Left ventricle myocardium superior (tissue), 1 donor: ENCODE data around the gene GOLPH3L. TPM values are rescaled to one million over a fixed set of nuclear protein-coding genes. Genes with fewer than 3 reads are reported as not detected.
"Not testable (repeated sequence)": the region's sequence is repeated elsewhere in the genome, so short reads cannot be mapped to it uniquely, and the experiment has no call there.

ENCODE experiments used
- ATAC-seq: fragments of 200-7000 bp; cut with Tn5 transposase; one replicate; pipeline ENCODE4 v1.9.1; 2020; ENCODE audit warnings: mild to moderate bottlenecking, moderate library complexity
- DNase-seq: peaks from one replicate; pipeline ENCODE4 v3.0.0-alpha.2; 2020
- intact Hi-C: fragments of 100-400 bp; cut with micrococcal nuclease; formaldehyde crosslinking; loops from one replicate; pipeline ENCODE4 v1.11.0; 2022
- long read RNA-seq: library from polyadenylated mRNA; unstranded; transcript quantifications from one replicate; pipeline ENCODE4 v2.0.0, GENCODE V29; 2021
- total RNA-seq: library from RNA; stranded (reverse); fragmentation: NEBNext Ultra II Directional; extraction: Animal tissue kit (Norgen Biotek cat#: 25700); gene quantifications from one replicate; pipeline ENCODE4 v1.2.1, GENCODE V29; 2021
- donor health status: DM: no; HTN: yes; CAD: no; lungs with severe emphysema.

GOLPH3L gene
- 15.1 TPM for total RNA-seq
- long read RNA-seq, transcript GOLPH3L-201 (5 exons, 2,999 nt) = major isoform, 5 of 9 reads
- long read RNA-seq, partial matches to known transcripts = 0 of 9 reads
- long read RNA-seq, other reads (novel, unspliced or antisense) = 3 of 9 reads

DNA sequence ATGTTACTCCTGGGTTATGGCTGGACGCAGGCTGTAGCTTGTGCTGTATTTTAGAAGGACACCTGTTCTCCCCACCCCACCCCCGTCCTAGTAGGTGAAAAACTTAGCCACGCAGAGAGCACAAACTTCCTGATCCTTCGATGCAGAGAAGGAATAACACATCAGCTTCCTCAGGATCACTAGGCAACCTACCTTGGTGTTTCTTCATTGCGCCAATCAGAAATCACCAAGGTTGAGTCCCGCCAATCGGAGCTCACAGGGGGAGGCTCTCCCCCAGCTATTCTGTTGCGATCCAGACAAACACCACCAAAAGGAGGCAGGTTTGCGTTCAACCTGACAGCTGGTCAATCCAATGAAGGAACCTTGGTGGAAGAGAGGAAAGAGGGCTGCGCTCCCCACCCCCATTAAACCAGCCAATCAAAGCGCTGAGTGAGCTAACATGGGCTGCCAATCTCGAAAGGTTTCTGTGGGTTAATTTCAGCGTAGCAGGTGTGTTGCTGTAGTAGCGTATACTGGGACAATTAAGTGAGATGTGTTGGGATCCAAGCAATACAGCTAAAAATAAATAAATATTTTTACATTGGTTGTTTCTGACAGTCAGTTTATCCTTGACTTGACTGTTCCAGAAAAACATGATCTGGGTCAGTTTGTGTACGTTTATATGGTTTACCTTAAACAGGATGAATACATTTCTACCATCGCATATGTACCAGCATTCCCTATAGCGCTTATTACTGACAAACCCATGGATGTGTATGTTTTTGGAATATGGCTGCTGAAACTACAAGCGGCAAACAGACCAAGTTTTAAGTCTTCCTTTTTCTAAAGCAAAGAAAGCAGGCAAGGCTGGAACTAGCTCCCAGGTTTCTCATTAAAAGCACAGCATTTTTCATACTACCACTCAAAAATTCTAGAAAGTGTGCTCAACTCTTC lies at the start of gene GOLPH3L:
TSS of gene GOLPH3L (minus strand) at position 160 of the 933 bp plus-strand sequence. CDS start 2,316 bp downstream, outside the sequence.
- intact Hi-C loops = no loop called here
- ATAC-seq = peak; percentile 100
- DNase-seq = peak; percentile 86

DNA sequence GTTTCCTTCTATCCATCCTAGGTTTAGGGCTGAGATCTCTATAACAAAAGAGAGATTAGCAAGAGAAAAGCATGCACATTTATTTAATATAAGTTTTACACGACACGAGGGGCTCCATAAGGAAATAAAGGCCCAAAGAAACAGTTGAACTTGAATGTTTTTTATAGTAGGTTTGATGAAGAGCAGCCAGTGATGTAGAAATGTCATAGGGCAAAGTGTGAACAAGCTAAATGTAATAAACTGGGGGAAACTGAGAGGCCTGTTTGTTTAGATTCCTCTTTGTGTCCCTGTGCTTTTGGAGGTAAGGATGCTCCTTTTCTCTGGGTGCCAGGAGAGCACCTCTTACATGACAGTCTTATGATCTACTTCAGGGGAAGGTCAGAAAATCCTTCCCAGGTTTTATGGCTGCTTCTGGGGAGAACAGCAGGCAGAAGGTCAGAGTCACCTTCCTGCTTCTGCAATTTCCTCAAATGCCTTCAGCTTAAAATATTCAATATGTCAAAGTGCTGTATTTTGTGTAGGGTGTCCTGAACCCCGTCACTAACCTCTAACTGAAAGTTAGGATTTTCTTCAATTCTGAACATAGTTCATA lies 33.3 kb upstream of the GOLPH3L start:
- intact Hi-C loops = no loop called here
- ATAC-seq (no peak), DNase-seq (no peak)

DNA sequence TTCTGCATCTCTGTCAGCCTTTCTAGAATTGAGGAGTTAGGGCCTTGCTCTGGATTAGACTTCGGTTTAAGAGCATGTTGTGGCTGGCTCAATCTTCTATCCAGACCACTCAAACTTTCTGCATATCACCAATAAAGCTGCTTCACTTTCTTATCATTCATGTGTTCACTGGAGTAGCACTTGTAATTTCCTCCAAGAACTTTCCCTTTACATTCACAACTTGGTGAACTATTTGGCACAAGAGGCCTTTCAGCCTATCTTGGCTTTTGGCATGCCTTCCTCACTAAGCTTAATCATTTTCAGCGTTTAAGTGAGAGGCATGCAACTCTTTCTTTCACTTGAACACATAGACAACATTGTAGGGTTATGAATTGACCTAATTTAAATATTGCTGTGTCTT lies 27.4 kb upstream of the GOLPH3L start:
- intact Hi-C loops = no loop called here
- ATAC-seq (no peak), DNase-seq (no peak)

DNA sequence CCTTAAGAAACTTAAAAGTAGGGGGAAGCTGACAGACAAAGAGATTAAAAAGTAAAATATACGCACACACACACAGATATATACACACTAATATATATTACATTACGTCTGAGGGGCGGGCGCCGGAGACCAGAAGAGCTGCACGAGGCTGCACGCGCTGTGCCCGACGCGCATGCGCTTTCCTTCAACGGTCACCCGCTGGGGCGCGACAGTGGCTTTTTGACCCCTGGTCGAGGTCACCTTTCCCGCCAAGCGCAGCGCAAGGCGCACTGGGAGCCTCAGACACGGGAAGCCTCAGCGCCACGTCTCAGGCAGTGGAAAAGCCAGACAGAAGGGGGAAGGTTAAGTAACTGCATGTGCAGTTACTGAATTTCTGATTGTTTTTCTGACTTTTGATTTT lies 23.7 kb upstream of the GOLPH3L start, which contains the start of gene HORMAD1:
TSS of gene HORMAD1 (minus strand) at position 193 of the 400 bp plus-strand sequence. CDS start 1,390 bp downstream, outside the sequence.
- ATAC-seq = no peak
- no peak for DNase-seq
- intact Hi-C loops = no loop called here

DNA sequence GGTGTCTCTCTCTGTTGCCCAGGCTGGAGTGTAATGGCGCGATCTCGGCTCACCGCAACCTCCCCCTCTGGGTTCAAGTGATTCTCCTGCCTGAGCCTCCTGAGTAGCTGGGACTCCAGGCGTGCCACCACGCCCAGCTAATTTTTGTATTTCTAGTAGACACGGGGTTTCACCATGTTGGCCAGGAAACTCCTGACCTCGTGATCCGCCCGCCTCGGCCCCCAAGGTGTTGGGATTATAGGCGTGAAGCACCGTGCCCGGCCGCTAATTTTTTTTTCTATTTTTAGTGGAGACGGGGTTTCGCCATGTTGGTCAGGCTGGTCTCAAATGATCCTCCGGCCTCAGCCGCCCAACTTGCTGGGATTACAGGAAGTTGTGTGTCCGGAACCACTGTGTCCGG lies 23.1 kb upstream of the GOLPH3L start:
- DNase-seq = no peak
- ATAC-seq = no peak
- intact Hi-C loops = no loop called here

DNA sequence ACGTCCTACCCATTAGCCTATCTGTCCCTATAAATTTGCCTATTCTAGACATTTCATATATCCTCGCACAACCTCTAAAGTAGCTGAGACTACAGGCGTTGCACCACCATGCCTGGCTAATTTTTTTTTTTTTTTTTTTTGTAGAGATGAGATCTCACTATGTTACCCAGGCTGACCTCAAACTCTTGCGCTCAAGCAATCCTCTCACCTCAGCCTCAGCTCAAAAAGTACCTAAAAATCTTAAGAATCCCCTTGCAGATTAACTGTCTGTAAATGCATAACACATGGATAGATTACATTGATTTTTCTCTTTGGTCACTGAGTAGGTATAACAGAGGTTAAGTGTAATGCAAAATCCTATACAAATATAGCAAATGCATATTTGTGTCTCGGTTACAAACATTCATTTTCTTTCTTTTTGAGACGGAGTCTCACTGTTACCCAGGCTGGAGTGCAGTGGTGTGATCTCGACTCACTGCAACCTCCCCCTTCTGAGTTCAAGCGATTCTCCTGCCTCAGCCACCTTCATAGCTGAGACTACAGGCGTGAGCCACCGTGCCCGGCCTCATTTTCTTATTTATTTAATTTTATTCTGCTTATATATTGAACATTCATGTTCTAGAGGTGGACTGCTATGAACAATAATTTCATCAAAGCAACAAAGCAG lies 21.4 kb upstream of the GOLPH3L start:
- intact Hi-C loops = no loop called here
- no peak for DNase-seq
- no peak for ATAC-seq

DNA sequence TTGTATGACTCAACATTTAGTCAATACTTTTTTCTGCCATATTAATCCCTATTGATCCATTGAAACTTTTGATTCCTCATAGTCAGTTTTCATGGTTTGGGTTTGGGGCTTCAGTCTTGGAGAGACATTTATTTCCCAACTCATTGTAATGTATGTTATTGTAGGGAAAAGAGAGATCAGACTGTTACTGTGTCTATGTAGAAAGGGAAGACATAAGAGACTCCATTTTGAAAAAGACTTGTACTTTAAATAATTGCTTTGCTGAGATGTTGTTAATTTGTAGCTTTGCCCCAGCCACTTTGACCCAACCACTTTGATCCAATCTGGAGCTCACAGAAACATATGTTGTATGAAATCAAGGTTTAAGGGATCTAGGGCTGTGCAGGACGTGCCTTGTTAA lies 12.1 kb upstream of the GOLPH3L start:
- DNase-seq, intact Hi-C loops, ATAC-seq: not testable (repeated sequence)

DNA sequence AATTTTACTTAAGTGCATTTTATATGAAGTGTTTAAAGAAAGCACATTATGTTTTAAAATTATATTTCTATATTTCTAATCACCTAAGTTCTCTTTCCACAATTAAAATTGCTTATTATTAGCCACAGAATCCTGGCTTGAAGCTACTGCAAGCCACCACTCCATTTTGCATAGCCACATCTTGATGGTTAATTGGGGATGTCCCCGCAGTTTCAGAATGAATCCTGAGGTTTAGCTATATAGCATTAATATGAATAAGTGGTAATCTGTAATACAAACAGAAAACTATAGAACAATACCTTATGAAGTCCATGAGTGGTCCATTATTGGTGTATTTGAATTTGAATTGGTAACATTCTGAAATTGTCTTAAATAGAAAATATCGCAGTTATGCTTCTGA lies 11.6 kb upstream of the GOLPH3L start:
- no peak for ATAC-seq
- intact Hi-C loops = no loop called here
- no peak for DNase-seq

DNA sequence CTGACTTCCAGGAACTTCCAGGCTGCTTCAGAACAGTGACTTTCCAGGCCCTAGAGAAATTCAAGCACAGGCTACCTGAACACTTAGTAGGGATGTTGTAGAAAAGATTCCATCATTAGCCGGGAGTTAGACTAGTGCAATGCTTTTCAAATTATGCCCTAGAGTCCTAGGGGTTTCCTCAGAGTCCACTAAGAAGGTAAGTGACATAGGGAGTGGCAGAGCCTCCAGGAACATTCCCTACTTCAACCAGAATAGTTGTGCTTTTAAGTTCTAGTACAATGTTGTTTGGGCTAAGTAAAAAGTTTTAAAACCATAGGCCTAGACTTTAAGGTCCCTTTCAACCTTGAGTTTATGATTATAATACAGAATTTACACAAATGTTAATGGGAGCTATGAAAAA lies 9.1 kb upstream of the GOLPH3L start:
- intact Hi-C loops = no loop called here
- ATAC-seq = no peak
- no peak for DNase-seq

DNA sequence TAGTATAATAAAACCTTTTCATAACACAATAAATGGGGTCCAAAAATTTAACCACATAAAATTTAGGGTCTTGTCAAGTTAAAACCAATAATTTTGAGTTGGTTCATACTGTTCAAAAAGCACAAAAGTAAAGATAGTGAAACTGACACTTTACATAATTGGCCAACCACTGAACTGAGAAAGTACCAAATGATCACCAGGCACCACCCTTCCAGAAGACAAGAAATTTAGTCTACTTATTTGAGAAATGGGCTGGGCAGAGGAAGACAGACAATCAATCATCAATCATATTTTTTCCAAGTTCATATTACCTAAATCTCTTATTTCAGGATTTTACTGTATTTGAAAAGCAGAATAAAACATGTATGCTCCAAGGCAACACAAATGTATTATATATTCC lies 6.5 kb upstream of the GOLPH3L start:
- intact Hi-C loops = no loop called here
- DNase-seq = no peak
- no peak for ATAC-seq

DNA sequence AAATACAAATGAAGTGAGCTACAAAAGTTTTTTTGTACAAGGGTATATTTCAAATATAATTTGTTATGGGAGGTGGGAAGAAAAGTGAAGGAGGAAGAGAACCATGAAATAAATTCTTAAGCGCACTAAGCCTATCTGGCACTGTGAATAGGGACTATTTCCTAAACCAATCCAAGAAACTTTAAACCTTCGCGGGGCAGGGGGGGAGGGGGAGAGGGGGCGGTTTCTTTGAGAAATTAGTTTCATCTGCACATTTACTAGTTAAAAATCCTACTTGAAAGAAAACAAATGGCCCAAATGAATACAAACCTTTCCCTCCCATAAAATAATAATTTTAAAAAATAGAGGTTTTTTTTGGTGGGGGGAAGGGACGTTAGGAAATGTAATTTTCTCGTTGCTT lies 364 bp downstream of the GOLPH3L start:
- ATAC-seq (no peak), DNase-seq (no peak)
- intact Hi-C loops = no loop called here

DNA sequence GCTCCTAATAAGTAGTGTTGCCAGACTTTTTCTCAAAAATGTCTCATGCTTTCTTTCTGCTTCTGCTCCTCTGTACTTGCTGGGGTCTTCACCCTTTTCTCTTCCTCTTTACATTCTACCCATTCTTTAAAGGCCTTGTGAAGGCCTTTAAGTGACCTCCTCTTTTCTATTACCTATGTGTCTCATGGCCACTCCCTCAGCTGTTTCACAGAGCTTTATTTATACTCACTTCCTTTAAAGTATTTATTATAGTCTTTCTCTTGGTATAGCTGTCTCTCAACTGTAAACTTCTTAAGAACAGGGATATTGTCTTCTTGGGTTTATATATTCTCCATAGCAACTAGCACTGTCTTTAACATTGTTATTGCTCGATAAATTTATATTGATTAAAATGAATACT lies 792 bp downstream of the GOLPH3L start:
- intact Hi-C loops = no loop called here
- DNase-seq (no peak), ATAC-seq (no peak)

DNA sequence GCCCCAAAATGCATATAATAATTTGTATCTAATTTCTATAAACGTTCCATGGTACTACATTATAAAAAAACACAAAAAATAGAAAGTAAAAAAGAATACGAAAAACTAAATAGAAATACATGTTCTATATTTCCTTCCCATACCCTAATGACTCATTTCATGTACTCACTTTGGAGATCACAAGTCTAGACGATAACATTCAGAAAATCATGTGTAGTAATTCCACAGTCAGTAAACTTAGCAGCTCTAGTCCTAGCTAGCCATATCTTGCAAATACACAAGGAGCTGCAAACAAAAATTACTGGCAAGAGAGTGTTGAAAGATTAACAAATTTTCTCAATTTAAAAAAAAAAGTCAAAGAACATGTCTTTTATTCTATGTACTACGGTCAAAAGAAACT lies 1.4 kb downstream of the GOLPH3L start:
- ATAC-seq (no peak), DNase-seq (no peak)
- intact Hi-C loops = no loop called here

DNA sequence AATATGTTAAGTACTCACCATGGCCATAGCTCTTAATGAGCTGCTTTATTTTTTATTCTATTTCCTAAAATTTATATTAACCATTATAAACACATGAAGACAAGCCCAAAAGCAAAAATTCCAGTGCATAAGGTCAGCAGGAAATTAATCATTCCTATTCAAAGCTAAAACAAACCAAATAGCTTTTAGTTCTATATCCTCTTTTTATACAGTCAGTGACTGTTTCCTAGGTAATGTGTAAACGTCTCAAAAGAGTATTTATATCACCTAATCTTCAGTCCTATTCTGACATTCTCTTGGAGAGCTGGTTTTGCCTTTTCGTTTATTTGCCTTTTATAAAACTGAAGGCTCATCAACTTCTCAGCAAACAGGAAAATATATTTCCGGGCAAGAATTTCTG lies 4.2 kb downstream of the GOLPH3L start:
- DNase-seq (no peak), ATAC-seq (no peak)
- intact Hi-C loops = no loop called here

DNA sequence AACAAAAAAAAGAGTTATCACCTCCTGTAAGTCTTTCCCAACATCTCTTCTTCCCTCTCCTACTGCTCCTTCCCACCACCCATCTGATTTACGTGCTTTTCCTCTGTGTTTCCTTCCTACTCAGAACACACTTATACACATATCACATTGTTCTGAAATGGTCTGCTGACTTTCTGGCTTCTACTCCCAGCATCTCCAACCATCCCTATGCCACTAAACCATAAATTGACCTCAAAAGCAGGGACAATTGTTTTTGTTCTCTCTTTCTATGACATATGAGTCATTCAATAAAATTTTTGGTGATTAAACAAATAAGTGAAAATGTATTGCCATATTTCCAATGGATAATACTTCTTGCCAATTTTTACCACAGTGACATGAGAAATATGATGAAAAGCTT lies 8.2 kb downstream of the GOLPH3L start:
- DNase-seq = no peak
- no peak for ATAC-seq
- intact Hi-C loops = no loop called here

DNA sequence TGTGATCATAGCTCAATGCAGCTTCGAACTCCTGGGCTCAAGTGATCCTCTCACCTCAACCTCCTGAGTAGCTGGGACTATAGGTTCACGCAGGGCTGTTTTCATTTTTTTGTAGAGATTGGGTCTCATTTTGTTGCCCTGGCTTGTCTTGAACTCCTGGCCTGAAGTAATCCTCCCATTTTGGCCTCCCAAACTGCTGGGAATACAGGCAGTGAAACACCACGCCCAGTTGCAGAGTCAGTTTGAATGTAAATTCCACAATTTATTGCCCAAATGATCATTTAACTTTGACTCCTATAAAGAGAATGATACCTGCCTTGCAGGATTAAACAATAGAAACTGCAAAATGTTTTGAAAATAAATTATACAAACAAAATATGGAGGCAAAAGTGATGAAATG lies 10.7 kb downstream of the GOLPH3L start:
- DNase-seq = no peak
- ATAC-seq = no peak
- intact Hi-C loops = no loop called here

DNA sequence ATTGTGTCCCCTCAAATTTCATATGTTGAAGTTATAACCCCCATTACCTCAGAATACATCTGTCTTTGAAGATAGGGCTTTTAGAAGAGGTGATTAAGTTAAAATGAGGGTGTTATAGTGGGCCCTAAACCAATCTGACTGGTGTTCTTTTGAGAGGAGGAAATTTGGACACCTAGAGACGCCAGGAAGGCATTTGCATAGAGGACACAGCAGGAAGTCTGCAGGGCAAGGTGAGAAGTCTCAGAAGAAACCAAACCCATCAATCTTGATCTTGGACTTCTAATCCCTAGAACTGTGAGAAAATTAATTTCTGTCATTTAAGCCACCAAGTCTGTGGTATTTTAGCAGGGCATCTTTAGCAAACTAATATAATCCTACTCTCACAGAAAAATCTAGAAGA lies 13.0 kb downstream of the GOLPH3L start:
- intact Hi-C loops = no loop called here
- ATAC-seq (no peak), DNase-seq (no peak)

DNA sequence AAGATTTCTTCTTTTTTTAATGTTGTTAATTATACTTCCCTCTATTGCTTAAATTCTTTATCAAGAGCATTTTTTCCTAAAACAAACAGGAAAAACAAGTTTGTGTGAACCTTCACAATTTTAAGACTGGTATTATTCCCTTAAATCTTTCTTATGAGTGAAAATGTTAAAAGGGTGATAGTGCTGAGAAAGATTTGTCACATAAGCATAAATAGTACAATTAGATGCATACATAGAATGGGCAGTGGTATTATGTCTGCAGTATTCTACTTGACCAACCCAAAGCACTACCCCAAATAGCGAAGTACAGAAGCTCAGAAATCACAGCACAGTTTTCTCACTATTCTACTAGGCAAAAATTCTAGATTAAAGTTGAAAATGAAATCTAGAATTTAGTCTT lies 18.0 kb downstream of the GOLPH3L start:
- ATAC-seq = no peak
- intact Hi-C loops = no loop called here

DNA sequence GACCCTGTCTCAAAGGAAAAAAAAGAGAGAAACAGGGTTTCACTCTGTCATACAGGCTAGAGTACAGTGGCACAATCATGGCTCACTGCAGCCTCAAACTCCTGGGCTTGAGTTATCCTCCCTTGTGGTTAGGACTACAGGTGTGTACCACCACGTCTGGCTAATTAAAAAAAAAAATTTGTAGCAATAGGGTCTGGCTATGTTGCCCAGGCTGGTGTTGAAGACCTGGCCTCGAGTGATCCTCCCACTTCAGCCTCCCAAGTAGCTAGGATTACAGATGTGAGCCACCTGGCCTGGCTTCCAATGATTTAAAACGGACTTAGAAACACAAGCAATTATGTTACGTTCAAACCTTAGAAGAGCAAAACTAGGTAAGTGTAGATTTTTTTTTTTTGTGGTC lies 22.1 kb downstream of the GOLPH3L start:
- no peak for DNase-seq
- no peak for ATAC-seq
- intact Hi-C loops = no loop called here

More for the DNA sequence above, 18.0 kb downstream of the GOLPH3L start:
- DNase-seq = no peak

DNA sequence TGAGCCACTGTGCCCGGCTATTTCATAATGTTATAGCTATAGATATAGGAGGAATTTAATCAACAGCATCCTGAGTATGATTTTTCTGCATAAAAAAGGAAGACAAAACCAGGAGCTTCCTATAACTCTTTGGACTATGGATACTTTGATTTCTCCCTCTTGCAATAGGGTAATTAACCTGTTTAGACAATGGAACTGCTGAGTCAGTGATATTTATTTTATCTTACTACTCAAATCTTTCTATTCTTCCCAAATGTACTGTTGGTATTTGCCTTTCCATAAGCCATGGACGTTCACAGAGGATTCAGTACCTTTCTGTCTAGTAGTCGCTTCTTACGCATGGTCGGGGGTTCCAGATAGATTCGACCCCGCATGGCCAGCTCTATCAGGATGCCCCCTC lies 33.6 kb downstream of the GOLPH3L start:
- intact Hi-C loops = no loop called here
- ATAC-seq = no peak
- DNase-seq = no peak
